OCI-LY7 (cell line): Measurements from ENCODE around the gene HTD2.

Source experiments
- CTCF ChIP-seq: fragments of 200-600 bp; sonication (generic); conservative IDR thresholded peaks from 2 replicates; pipeline ENCODE4 v1.5.1; 2014; ENCODE audit warnings: mild to moderate bottlenecking, antibody characterized with exemption, low read length, moderate library complexity, mixed read lengths
- EZH2phosphoT487 ChIP-seq: fragments of 200-600 bp; sonication (generic); IDR thresholded peaks from 2 replicates; pipeline ENCODE4 v1.6.1; 2018; ENCODE audit warnings: low read depth, borderline replicate concordance, mild to moderate bottlenecking, mixed run types, antibody characterized with exemption, low read length, moderate library complexity, mixed read lengths

DNA sequence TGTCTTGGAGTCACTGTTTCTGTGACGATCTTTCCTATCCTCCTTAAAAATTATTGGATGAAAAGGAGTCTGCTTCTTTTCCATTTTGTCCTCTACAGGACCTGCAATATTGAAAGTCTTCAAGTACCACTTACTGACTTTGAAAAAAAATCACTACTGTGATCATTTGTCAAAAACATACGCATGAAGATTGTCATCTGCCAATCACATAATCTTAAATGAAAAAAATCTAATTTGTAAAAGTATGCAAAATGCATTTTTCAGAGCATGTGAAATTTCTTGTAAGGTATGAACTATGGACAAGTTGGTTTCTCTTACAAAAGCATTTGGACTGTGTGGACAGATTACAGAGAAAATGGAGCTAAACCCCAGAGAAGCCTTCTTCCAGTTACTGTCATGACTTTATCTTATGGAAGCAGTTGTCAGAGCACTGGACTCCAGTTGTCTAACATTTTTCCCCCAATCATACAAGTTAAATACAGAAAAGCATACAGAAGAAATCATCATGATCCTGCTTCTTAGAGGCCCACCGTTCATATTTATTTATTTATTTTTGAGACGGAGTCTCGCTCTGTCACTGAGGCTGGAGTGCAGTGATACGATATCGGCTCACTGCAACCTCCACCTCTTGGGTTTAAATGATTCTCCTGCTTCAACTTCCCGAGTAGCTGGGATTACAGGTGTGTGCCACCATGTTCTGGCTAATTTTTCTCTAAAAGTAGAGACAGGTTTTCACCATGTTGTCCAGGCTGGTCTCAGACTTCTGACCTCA is 23.0 kb downstream of the HTD2 start:
- TF ChIP-seq CTCF: no peak
- no peak for TF ChIP-seq EZH2phosphoT487
